ENCODE results near the gene GGA3.

DNA sequence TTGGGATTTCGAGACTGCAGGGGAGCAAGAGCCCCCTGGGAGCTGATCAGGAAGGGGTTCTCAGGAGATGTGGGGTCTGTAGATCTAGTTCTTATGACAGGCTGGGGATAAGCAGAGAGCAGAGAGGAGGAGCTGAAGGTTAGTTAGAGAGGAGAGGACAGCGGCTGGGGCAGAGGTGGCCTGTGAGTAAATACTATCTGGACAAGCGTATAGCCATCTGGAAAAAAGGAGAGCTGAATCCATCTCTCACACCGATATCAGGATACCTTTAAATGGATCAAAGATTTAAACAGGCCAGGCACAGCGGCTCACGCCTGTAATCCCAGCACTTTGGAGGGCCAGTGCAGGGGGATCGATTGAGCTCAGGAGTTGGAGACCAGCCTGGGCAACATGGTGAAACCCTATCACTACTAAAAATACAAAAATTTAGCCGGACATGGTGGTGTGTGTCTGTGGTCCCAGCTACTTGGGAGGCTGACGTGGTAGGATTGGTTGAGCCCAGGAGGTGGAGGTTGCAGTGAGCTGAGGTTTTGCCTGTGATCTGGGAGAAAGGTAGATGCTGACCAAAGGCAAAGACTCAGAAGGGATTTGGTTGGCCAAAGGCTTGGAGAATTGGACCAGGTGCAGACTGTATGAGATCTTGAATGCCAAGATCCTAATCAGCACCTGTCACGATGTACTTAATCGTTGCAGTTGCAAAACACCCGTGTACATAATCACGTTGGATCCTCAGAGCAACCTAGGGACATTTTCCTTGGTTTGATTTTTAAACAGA lies 46.7 kb upstream of the GGA3 start:
- TF ChIP-seq, protein P1, sequence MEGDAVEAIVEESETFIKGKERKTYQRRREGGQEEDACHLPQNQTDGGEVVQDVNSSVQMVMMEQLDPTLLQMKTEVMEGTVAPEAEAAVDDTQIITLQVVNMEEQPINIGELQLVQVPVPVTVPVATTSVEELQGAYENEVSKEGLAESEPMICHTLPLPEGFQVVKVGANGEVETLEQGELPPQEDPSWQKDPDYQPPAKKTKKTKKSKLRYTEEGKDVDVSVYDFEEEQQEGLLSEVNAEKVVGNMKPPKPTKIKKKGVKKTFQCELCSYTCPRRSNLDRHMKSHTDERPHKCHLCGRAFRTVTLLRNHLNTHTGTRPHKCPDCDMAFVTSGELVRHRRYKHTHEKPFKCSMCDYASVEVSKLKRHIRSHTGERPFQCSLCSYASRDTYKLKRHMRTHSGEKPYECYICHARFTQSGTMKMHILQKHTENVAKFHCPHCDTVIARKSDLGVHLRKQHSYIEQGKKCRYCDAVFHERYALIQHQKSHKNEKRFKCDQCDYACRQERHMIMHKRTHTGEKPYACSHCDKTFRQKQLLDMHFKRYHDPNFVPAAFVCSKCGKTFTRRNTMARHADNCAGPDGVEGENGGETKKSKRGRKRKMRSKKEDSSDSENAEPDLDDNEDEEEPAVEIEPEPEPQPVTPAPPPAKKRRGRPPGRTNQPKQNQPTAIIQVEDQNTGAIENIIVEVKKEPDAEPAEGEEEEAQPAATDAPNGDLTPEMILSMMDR (IDR thresholded peaks at IDR 0.05 in 8 of 11, conservative IDR thresholded peaks at IDR 0.05 in 3 of 11), result no peak
- no peak for TF ChIP-seq POLR2A (IDR thresholded peaks at IDR 0.05)
- no peak for TF ChIP-seq POLR2AphosphoS5 (IDR thresholded peaks at IDR 0.05)
